Measurements from ENCODE around the gene ZNF679. TPM values are rescaled to one million over a fixed set of nuclear protein-coding genes. Genes with fewer than 3 reads are reported as not detected.
"Not testable (repeated sequence)": the region's sequence is repeated elsewhere in the genome, so short reads cannot be mapped to it uniquely, and the experiment has no call there.

ZNF679 gene
- not detected for total RNA-seq

GRCh38 chr7:64228174-64228573 is at the start of gene ZNF679:
ZNF679 (plus strand) TSS chr7:64228474; CDS start chr7:64249118, 20,644 bp downstream.
- H3K27me3 ChIP-seq; DNase-seq; H3K9me3 ChIP-seq; H3K4me1 ChIP-seq; H3K36me3 ChIP-seq; intact Hi-C loops (cut with DNase I); H3K4me3 ChIP-seq (replicated peaks in 1 of 3); H3K27ac ChIP-seq: not testable (repeated sequence)
- 88 to 100% methylated on average over 1 of the region's 1 CpG for WGBS, 2 donors

- Histone ChIP-seq H3K27ac (no peak overlapping the region), H3K27me3 (no peaks in the 10 kb centered on the region), H3K4me1 (no peaks in the 10 kb centered on the region), H3K36me3 (no peaks in the 10 kb centered on the region), H3K9me3 (no peaks in the 10 kb centered on the region), H3K4me3 (replicated peaks in 1 of 3) (no peak overlapping the region)
- TF ChIP-seq CTCF (IDR thresholded peaks at IDR 0.05) (peak in 1 of 6 experiments; percentile 25), POLR2A (IDR thresholded peaks at IDR 0.05) (no peak)
- intact Hi-C loops (cut with DNase I), result loop anchor here (5.0 kb wide), 1 partner anchor 441 kb away; no protein-coding TSS in a partner anchor
- WGBS, 2 donors, result 37 to 40% methylated on average over 4 of the region's 4 CpGs
- no peak for DNase-seq
These were observed 47.3 kb upstream of the ZNF679 start for GRCh38 chr7:64180989-64181388.

GRCh38 chr7:64181586-64181985 is 46.7 kb upstream of the ZNF679 start:
- Histone ChIP-seq H3K4me1 (no peaks in the 10 kb centered on the region), H3K36me3 (no peaks in the 10 kb centered on the region), H3K27me3 (no peaks in the 10 kb centered on the region), H3K27ac (no peak overlapping the region), H3K4me3 (replicated peaks in 1 of 3) (no peak overlapping the region), H3K9me3 (no peaks in the 10 kb centered on the region)
- no peak for DNase-seq
- 36 to 38% methylated on average over 19 to 26 of the region's 46 CpGs for WGBS, 2 donors
- intact Hi-C loops (cut with DNase I), result loop anchor here (5.0 kb wide), 1 partner anchor 441 kb away; no protein-coding TSS in a partner anchor
- TF ChIP-seq POLR2A (IDR thresholded peaks at IDR 0.05) (no peak), CTCF (IDR thresholded peaks at IDR 0.05) (no peak)

- no peaks in the 10 kb centered on the region for H3K36me3 ChIP-seq
- intact Hi-C loops (cut with DNase I), result loop anchor here (5.0 kb wide), 1 partner anchor 440 kb away; no protein-coding TSS in a partner anchor
- no peak overlapping the region for H3K27ac ChIP-seq
- H3K4me3 ChIP-seq (replicated peaks in 1 of 3), result no peak overlapping the region
- no peaks in the 10 kb centered on the region for H3K4me1 ChIP-seq
- no peak for TF ChIP-seq CTCF (IDR thresholded peaks at IDR 0.05)
- TF ChIP-seq POLR2A (IDR thresholded peaks at IDR 0.05), result no peak
- no peak for DNase-seq
- H3K9me3 ChIP-seq, result no peaks in the 10 kb centered on the region
- no peaks in the 10 kb centered on the region for H3K27me3 ChIP-seq
- WGBS, 2 donors, result 22 to 59% methylated on average over 16 to 29 of the region's 66 CpGs
These were observed 46.1 kb upstream of the ZNF679 start for GRCh38 chr7:64182036-64182790.

GRCh38 chr7:64183126-64183742 is 45.0 kb upstream of the ZNF679 start:
- H3K4me1 ChIP-seq, result no peaks in the 10 kb centered on the region
- no peaks in the 10 kb centered on the region for H3K36me3 ChIP-seq
- no peak overlapping the region for H3K27ac ChIP-seq
- no peaks in the 10 kb centered on the region for H3K27me3 ChIP-seq
- peak; percentile 16 to 59 (median 28) for TF ChIP-seq CTCF (IDR thresholded peaks at IDR 0.05)
- no peak for TF ChIP-seq POLR2A (IDR thresholded peaks at IDR 0.05)
- 23 to 36% methylated on average over 7 to 10 of the region's 31 CpGs for WGBS, 2 donors
- no peaks in the 10 kb centered on the region for H3K9me3 ChIP-seq
- intact Hi-C loops (cut with DNase I), result loop anchor here (5.0 kb wide), 1 partner anchor 439 kb away; no protein-coding TSS in a partner anchor
- no peak for DNase-seq
- H3K4me3 ChIP-seq (replicated peaks in 1 of 3), result no peak overlapping the region
